Measurements from ENCODE around the gene MAGEA10. TPM values are rescaled to one million over a fixed set of nuclear protein-coding genes. Genes with fewer than 3 reads are reported as not detected.

The MAGEA10 gene
- total and polyA plus RNA-seq, 9 of the 15 experiments (the other 6 are each of a cell fraction or from before 2014, with no cell fraction given): 0.06 to 0.45 (median 0.15) TPM; not detected in 4

- TF ChIP-seq ZNF592 (IDR thresholded peaks at IDR 0.05) (peak; percentile 43; the same call in 1 of the 2 replicates), CEBPG (CRISPR knock-in tag; IDR thresholded peaks at IDR 0.05) (peak; percentile 94), CEBPG (tag; conservative IDR thresholded peaks at IDR 0.05 in 1 of 2, IDR thresholded peaks at IDR 0.05 in 1 of 2) (peak; percentile 80 to 96), ZNF444 (CRISPR knock-in tag; IDR thresholded peaks at IDR 0.05) (no peak), NFATC3 (IDR thresholded peaks at IDR 0.05) (no peak), RBFOX2 (IDR thresholded peaks at IDR 0.05; ENCODE audit: low read depth, low read length) (no peak), PRPF4 (IDR thresholded peaks at IDR 0.05; ENCODE audit: insufficient read depth, low read depth, low read length, poor library complexity, severe bottlenecking) (no peak), ZNF324 (CRISPR knock-in tag; IDR thresholded peaks at IDR 0.05) (no peak), ZNF518B (CRISPR knock-in tag; IDR thresholded peaks at IDR 0.05) (no peak), ATF3 (IDR thresholded peaks at IDR 0.05) (peak; percentile 97), ATF3 (CRISPR knock-in tag; conservative IDR thresholded peaks at IDR 0.05) (no peak), SRSF9 (IDR thresholded peaks at IDR 0.05; ENCODE audit: borderline replicate concordance, low read depth, low read length) (no peak), GTF2E2 (tag; IDR thresholded peaks at IDR 0.05) (no peak), IRF9 (tag; IDR thresholded peaks at IDR 0.05) (0 out of 2 replicates have a peak, but pooled peaks have one; percentile 42), CBFA2T2 (conservative IDR thresholded peaks at IDR 0.05) (no peak), SRF (CRISPR knock-in tag; IDR thresholded peaks at IDR 0.05) (no peak), RFX1 (IDR thresholded peaks at IDR 0.05) (no peak), ZNF785 (CRISPR knock-in tag; IDR thresholded peaks at IDR 0.05) (no peak)
Observed at GRCh38 chrX:152155766-152156310, 17.5 kb upstream of the MAGEA10 start (continued).
